Activated T-cell treated with anti-CD3 and anti-CD28 coated beads, Interleukin-2, amount 50 U/mL, for 24 hours (primary cell): ENCODE measurements around the gene ABAT.

Experiments
- DNase-seq: peaks from one replicate; pipeline ENCODE4 v3.0.0-alpha.2; 2020
- H3K27ac Mint-ChIP-seq: 2 replicates; pipeline ENCODE4 v1.8.0; 2020; ENCODE audit warnings: mild to moderate bottlenecking, mixed read lengths
- H3K27me3 Mint-ChIP-seq: 2 replicates; pipeline ENCODE4 v1.8.0; 2020; ENCODE audit warnings: mixed read lengths
- H3K36me3 Mint-ChIP-seq: 2 replicates; pipeline ENCODE4 v1.8.0; 2020; ENCODE audit warnings: low read depth, mixed read lengths
- H3K4me1 Mint-ChIP-seq: 2 replicates; pipeline ENCODE4 v1.8.0; 2020; ENCODE audit warnings: low read depth, mixed read lengths
- H3K4me3 Mint-ChIP-seq: 2 replicates; pipeline ENCODE4 v1.8.0; 2020; ENCODE audit warnings: mild to moderate bottlenecking, moderate library complexity, mixed read lengths
- H3K9me3 Mint-ChIP-seq: 2 replicates; pipeline ENCODE4 v1.8.0; 2020; ENCODE audit warnings: mixed read lengths

ABAT gene

DNA sequence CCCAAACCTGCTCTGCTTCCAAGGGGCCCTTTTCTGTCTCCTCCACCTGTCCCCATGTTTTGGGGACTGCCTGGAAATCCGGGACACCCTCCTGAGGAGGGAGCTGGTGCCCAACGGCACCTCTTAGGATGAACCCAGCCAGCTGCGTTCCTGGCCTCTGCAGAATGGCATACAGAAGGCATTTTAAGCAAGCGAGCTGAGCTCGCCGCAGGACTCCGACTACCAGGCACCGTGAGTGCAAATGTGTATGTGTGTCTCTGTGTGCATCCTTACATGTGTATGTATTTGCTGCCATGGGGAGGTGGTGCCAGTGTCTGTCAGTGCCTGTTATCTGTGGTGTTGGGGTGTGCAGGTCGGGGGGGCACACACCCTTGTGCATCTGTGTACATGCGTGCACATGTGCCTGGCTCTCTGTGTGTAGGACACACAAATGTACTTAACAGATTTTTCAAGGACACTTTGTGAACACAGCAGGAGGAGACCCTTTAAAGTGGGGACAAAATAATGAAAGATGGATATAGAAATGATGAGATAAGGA lies 39.3 kb downstream of the ABAT start:
- Mint-ChIP-seq H3K9me3 (peaks cover 5% of the 10 kb centered on the region), H3K27me3 (no peaks in the 10 kb centered on the region), H3K36me3 (peaks cover 30% of the 10 kb centered on the region), H3K4me1 (no peaks in the 10 kb centered on the region), H3K27ac (no peak overlapping the region), H3K4me3 (no peak overlapping the region)
- no peak for DNase-seq

DNA sequence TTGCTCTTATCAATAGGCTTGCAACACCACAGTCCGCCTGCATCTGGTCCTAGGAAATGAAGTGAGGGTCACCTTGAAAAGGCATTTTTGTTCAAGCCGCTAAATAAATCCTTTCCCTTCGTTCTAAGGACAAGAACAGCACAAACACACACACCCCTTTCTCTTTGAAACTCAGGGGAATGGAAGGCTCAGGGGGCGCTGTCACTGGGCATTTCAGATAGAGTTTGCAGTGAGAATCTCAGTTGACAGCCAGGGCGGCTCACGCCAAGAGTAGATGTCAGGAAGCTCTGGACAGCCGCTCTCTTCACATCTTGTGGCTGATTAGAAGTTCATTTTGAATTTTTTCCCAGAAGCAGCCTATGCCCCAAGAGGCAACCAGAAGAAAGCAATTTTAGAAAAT lies 39.8 kb downstream of the ABAT start:
- Mint-ChIP-seq H3K4me1 (no peaks in the 10 kb centered on the region), H3K4me3 (no peak overlapping the region), H3K36me3 (peaks cover 30% of the 10 kb centered on the region), H3K27me3 (no peaks in the 10 kb centered on the region), H3K27ac (no peak overlapping the region), H3K9me3 (peaks cover 5% of the 10 kb centered on the region)
- DNase-seq = no peak

DNA sequence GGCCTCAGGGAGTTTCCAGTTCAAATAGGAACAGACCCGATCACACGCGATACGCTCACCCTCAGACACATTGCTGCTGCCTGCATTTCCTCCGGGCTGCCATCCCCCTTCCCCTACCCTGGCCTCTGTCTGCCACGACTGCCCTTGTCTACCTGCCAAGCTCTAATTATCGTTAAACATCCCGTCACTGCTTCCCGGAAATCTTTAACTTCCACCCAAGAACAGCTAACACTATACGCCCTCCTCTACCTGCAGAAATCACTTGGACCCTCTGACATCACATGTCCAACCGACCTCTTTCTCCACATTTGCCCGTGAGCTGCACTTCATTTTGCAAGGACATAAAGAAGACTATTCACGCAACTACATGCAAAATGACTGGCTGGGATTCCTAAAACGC lies 40.4 kb downstream of the ABAT start:
- Mint-ChIP-seq H3K4me3 (no peak overlapping the region), H3K27me3 (no peaks in the 10 kb centered on the region), H3K36me3 (peaks cover 30% of the 10 kb centered on the region), H3K27ac (no peak overlapping the region), H3K4me1 (no peaks in the 10 kb centered on the region), H3K9me3 (peaks cover 5% of the 10 kb centered on the region)
- DNase-seq = no peak

DNA sequence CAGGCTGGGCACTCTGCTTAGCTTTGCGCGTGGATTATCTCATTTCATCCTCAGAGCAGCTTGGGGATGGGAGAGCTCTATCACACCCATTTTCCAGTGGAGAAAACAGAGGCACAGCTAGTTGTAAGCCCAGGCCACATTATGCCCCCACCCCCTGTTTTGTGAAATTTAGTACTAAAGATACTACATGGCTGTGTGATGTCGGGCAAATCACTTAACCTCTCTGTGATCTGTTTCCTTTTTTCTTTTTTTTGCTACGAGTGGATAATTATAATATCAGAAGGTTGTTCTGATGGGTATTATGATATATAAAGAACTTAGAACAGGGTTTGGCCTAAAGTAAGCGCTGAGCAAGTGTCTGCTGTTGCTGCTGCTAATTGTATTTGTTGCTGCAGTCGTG lies 41.6 kb downstream of the ABAT start:
- Mint-ChIP-seq H3K27ac (no peak overlapping the region), H3K4me1 (no peaks in the 10 kb centered on the region), H3K36me3 (peaks cover 30% of the 10 kb centered on the region), H3K27me3 (no peaks in the 10 kb centered on the region), H3K4me3 (no peak overlapping the region), H3K9me3 (peaks cover 5% of the 10 kb centered on the region)
- DNase-seq = no peak

DNA sequence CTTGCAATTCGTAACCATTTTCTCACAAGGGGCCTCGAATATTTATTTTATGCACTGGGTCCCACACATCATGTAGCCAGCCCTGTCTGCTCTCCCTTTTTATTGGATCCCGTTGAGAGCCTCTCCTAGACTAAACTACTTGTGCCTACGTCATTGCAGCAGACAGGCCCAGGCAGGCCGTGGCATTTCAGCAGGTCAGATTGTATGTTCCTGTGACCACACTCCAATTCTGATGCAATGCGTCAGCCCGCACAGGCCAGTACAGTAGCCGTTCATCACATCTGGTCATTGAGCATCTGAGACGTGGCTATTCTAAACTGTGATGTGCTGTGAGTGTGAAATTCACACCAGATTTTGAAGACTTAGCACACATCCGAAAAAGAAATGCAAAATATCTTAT lies 42.2 kb downstream of the ABAT start:
- Mint-ChIP-seq H3K27me3 (no peaks in the 10 kb centered on the region), H3K27ac (no peak overlapping the region), H3K36me3 (peaks cover 30% of the 10 kb centered on the region), H3K9me3 (peaks cover 5% of the 10 kb centered on the region), H3K4me3 (no peak overlapping the region), H3K4me1 (no peaks in the 10 kb centered on the region)
- no peak for DNase-seq

DNA sequence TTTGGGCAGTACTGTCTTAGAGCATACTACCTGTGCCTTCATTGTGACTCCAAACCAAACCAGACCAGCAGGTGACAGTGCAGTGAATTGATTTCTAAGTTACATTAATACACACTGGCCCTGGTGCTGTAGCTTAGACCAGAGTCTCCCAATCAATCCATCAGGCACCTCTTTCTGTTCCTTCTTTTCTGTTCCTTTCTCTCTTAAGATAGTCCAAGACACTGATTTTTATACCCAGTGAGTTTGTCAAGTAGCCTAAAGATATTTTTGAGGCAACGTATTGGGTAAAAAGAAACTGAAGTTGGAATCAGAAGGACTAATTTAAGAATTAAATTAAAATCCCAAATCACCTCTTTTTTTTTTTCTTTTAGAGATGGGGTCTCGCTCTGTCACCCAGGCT lies 43.1 kb downstream of the ABAT start:
- H3K9me3 Mint-ChIP-seq = peaks cover 5% of the 10 kb centered on the region
- no peaks in the 10 kb centered on the region for H3K4me1 Mint-ChIP-seq
- no peak overlapping the region for H3K27ac Mint-ChIP-seq
- no peak for DNase-seq
- H3K27me3 Mint-ChIP-seq = no peaks in the 10 kb centered on the region
- no peak overlapping the region for H3K4me3 Mint-ChIP-seq
- H3K36me3 Mint-ChIP-seq = peaks cover 30% of the 10 kb centered on the region

DNA sequence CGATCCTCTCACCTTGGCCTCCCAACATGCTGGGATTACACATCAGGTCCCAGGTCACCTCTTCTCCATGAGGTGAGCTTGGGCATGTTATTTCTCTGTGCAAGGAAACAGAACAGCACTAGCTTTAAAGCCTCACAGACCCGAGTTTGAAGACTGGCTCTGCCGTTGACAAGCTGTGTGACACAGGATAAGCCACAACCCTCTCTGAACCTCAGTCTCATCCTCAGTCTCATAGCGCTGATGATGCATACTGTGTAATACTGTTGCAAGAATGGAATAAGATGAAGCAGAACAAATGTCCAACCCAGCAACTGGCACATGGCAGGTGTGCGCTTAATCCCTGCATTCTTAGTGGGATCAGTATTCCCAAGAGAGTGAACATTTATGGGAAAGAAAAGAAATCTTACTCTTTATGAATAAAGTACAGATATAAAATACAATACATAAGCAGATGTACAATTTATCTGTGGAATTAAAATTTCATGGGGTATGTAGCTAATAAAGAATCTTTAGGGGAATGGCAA lies 43.5 kb downstream of the ABAT start:
- Mint-ChIP-seq H3K4me3 (no peak overlapping the region), H3K27ac (no peak overlapping the region), H3K4me1 (no peaks in the 10 kb centered on the region), H3K27me3 (no peaks in the 10 kb centered on the region), H3K36me3 (peaks cover 30% of the 10 kb centered on the region), H3K9me3 (peaks cover 5% of the 10 kb centered on the region)
- DNase-seq = no peak

DNA sequence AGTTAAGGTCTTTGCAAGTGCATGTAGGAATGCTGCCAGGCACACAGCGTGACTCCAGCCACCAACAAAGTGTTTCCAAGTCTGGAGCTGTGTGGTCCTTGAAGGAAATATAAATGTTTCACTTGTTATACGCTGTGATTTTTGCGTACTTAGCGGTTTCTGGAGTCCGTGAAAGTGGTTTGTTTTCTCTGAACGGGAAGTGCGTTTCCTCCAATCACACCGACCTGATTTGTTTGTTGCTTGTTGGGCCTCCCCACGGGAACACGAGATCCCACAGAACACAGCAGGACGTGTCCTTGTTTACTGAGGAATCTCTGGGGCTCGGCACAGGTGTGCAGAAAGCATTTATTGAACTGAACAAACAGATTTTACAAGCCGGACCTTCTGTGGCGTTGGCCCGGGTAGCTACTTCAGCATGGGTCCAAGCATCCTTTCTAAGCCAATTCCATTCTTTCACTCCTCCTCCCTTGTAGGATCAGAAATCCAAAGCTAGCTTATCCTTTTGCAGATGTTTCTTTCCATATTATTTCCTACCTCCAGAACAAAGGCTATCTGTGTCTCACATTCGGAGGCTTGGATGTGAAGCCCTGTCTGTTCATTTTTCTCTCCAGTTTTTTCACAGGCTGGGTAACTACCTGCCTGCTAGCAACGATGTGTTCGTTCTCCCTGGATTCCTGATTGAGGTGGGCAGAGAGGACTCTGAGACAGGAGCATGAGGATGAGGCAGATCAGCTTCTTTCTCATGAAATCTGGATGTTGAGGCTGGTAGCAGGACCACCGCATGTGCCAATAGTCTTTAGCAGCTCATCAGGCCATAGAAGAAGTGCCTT lies 44.6 kb downstream of the ABAT start:
- Mint-ChIP-seq H3K27me3 (no peaks in the 10 kb centered on the region), H3K9me3 (peaks cover 5% of the 10 kb centered on the region), H3K36me3 (peaks cover 27% of the 10 kb centered on the region), H3K4me3 (no peak overlapping the region), H3K27ac (no peak overlapping the region), H3K4me1 (no peaks in the 10 kb centered on the region)
- DNase-seq = no peak

DNA sequence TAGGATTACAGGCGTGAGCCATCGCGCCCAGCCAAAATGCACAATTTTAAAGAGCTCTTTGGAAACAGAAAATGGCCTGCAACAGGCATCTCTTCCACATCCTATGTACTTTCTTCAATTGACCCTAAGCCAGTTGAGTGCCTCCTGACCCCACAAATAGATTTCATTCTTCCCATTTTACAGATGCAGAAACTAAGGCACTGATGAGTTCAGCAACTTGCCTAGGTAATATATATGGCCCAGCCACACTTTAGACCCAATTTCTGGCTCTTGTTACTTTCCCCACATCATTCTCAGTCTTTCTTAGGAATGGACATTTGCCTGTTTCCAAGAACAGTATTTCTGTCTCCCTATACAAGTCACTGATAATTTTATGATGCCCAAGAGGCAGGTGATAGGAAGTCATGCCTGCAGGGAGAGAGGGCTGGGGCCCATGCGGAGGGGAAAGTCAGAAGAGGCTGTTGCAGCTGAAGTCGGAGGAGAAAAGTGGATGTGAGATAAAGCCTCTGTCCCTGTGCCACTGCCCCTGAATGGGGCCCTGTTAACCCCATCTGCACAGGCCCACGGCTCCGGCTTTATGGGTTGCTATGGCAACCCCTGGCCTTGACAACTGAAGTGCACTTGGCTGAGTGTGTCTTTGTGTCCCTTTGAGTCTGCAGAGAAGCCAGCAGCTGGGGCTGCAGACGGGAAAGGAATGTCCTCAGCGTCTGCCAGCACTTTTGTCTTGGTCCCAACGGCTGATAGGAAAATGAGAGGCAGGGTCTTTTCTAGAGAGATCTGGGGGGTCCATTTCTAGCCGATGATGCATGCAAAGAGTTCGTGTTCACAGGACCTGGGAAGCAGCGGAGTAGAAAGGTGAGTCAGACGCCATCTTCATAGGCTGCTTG lies 45.9 kb downstream of the ABAT start:
- Mint-ChIP-seq H3K36me3 (peaks cover 21% of the 10 kb centered on the region), H3K9me3 (peaks cover 5% of the 10 kb centered on the region)

DNA sequence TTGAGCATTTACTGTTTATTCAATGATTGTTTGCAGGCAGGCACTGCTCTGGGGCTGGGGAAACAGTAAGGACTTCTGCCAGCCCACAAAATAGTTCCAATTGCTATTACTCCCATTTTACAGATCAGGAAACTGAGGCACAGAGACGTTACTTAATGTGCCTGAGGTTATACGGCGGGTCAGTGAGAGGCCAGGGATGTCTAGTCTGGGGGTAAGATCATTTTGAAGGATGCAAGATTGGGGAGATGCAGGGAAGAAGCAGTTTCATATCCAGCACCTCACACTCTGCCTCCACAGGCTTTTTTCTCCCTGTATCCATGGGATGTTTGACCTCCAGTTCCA lies 46.5 kb downstream of the ABAT start:
- H3K36me3 Mint-ChIP-seq = peaks cover 18% of the 10 kb centered on the region
- no peak overlapping the region for H3K4me3 Mint-ChIP-seq
- no peak for DNase-seq
- no peaks in the 10 kb centered on the region for H3K27me3 Mint-ChIP-seq
- H3K4me1 Mint-ChIP-seq = no peaks in the 10 kb centered on the region
- peaks cover 5% of the 10 kb centered on the region for H3K9me3 Mint-ChIP-seq
- no peak overlapping the region for H3K27ac Mint-ChIP-seq

More for the DNA sequence above, 45.9 kb downstream of the ABAT start:
- no peak for DNase-seq
- H3K27me3 Mint-ChIP-seq = no peaks in the 10 kb centered on the region
- no peak overlapping the region for H3K27ac Mint-ChIP-seq
- no peak overlapping the region for H3K4me3 Mint-ChIP-seq
- H3K4me1 Mint-ChIP-seq = no peaks in the 10 kb centered on the region

DNA sequence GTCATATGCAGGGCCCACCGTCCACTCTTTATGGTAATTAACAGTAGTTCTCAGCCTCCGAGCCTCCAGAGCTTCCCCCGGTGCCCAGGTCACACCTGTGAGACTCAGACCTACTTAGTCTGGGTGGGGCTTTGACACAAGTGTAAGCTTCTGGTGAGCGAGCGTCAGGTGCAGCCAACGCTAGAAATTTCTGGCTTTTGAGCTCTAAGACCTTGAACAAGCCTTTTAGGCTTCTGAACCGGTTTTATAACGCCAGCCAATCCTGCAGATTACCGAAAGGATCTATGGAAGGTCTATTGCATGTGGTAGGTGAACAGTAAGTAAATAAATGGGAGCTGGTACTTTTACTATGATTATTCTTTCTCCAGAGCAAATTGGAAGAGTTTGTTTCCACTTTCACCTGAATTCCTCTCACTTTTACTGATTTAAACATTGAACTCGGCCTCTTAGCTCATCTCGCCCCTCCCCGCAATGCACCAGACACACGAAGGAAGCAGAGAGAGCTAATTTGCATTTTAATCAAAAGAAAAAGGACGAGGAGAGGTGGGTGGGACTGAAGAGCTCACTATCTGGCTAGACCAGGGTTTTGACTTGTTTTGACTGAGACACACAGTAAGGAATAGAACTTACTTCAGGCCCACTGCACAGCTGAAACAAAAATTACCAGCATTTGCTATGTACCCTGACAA lies 47.1 kb downstream of the ABAT start:
- Mint-ChIP-seq H3K4me3 (no peak overlapping the region), H3K4me1 (no peaks in the 10 kb centered on the region), H3K27ac (no peak overlapping the region), H3K27me3 (no peaks in the 10 kb centered on the region), H3K9me3 (peaks cover 5% of the 10 kb centered on the region), H3K36me3 (peaks cover 13% of the 10 kb centered on the region)
- DNase-seq = no peak

DNA sequence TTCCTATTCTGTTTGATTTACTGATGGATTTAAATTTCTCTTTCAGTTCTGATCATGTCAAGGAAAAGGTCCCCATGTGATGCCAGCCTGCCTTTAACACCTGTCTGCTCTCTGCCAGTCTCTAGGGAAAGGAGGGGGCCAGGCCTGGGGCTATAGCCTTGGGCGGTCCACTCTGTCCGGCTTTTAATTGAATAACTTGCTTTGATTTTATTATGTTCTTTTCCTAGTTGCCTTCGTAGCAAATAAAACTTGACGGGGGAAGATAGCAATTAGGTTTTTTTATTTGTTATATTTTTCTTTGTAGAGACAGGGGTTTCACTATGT lies 47.6 kb downstream of the ABAT start:
- no peak for DNase-seq
- no peak overlapping the region for H3K4me3 Mint-ChIP-seq
- peaks cover 9% of the 10 kb centered on the region for H3K36me3 Mint-ChIP-seq
- H3K27ac Mint-ChIP-seq = no peak overlapping the region
- no peaks in the 10 kb centered on the region for H3K27me3 Mint-ChIP-seq
- peaks cover 5% of the 10 kb centered on the region for H3K9me3 Mint-ChIP-seq
- no peaks in the 10 kb centered on the region for H3K4me1 Mint-ChIP-seq

DNA sequence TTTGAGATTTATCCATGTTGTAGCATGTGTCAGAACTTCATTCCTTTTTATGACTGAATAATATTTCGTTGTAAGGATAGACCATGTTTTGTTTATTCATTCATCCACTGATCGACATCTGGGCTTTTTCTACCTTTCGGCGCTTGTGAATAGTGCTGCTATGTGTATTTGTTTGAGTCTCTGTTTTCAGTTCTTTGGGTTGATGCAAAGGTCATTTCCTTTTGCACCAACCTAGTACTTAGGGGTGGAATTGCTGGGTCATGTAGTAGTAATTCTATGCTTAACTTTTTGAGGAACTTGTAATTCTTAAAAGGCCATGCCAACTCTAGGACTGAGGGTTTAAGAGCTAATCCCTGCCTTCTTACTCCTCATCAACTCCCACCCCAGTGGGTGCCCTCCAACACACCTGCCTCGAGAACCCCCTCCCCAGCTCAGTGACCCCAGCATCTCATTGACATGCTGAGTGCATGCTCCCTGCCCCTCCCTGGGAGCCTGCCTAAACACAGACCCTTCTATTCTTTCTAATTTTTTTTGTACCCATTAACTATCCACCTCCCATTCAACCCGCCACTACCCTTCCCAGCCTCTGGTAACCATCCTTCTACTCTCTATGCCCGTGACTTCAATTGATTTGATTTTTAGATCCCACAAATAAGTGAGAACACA lies 51.2 kb downstream of the ABAT start:
- no peak overlapping the region for H3K27ac Mint-ChIP-seq
- peaks cover 13% of the 10 kb centered on the region for H3K4me1 Mint-ChIP-seq

More for the DNA sequence above, 51.2 kb downstream of the ABAT start:
- Mint-ChIP-seq H3K27me3 (no peaks in the 10 kb centered on the region), H3K4me3 (no peak overlapping the region), H3K9me3 (no peaks in the 10 kb centered on the region), H3K36me3 (no peaks in the 10 kb centered on the region)
- no peak for DNase-seq
